Body of pancreas (tissue), 4 donors: ENCODE measurements around the gene ANKRD2. TPM values are rescaled to one million over a fixed set of nuclear protein-coding genes. Genes with fewer than 3 reads are reported as not detected.

ENCODE experiments used
- ATAC-seq: fragments of 150-250 bp; one replicate; pipeline ENCODE4 v1.9.1; 2016
- DNase-seq, 4 donors: peaks; one replicate each; pipeline ENCODE4 v3.0.0-alpha.2; 2019
- H3K27ac ChIP-seq, 4 donors: fragments of 200-600 bp; sonication (generic); 1 replicate in 3 of 4; 2 replicates in 1 of 4; pipeline versions ENCODE4 v1.5.1 to v1.6.1; 2016 to 2019; ENCODE audit warnings: mild to moderate bottlenecking in 1 of 4, mixed read lengths in 1 of 4, moderate library complexity in 1 of 4
- H3K27me3 ChIP-seq, 2 donors: fragments of 200-600 bp; sonication (generic); one replicate each; pipeline ENCODE4 v1.6.0; 2016; ENCODE audit warnings: mild to moderate bottlenecking in 1 of 2
- H3K36me3 ChIP-seq, 2 donors: fragments of 200-600 bp; sonication (generic); replicated peaks in 1 of 2; 2 replicates each; pipeline ENCODE4 v1.5.1; 2016; ENCODE audit warnings: low read depth in 2 of 2; ENCODE audit not compliant: insufficient read depth in 1 of 2
- H3K4me1 ChIP-seq: fragments of 200-600 bp; sonication (generic); one replicate; pipeline ENCODE4 v1.6.0; 2016
- H3K4me3 ChIP-seq, 2 donors: fragments of 200-600 bp; sonication (generic); 1 replicate in 1 of 2; 2 replicates in 1 of 2; pipeline ENCODE4 v1.5.1; 2016 to 2019
- H3K9me3 ChIP-seq, 3 donors: fragments of 200-600 bp; sonication (generic); 1 replicate in 2 of 3; 2 replicates in 1 of 3; pipeline ENCODE4 v1.5.1; 2016
- CTCF ChIP-seq, 7 experiments: fragments of 450-650 bp in 4 of 7; fragments of 200-600 bp in 3 of 7; sonication (generic) in 3 of 7; IDR thresholded peaks; one replicate each; pipeline ENCODE4 v1.5.1; 2016 to 2019; ENCODE audit warnings: antibody characterized with exemption in 7 of 7
- POLR2A ChIP-seq, 3 donors: fragments of 450-650 bp; IDR thresholded peaks; one replicate each; pipeline ENCODE4 v1.6.1; 2016; ENCODE audit warnings: antibody characterized with exemption in 3 of 3, mild to moderate bottlenecking in 2 of 3
- WGBS, 2 donors: methylation state at CpG; one replicate each; pipeline ENCODE4 v1.1.5; 2017; 5-methylcytosine and 5-hydroxymethylcytosine counted together
- intact Hi-C: fragments of 100-400 bp; cut with DNase I; formaldehyde crosslinking; loops from one replicate; pipeline ENCODE4 v1.15.1; 2023
- total RNA-seq, 2 donors: library from RNA; depleted of rRNA; stranded (reverse); fragments of >200 nt; gene quantifications; one replicate each; pipeline ENCODE4 v1.1.0, GENCODE V29; 2016

ANKRD2 gene
- total RNA-seq, 2 donors from 2014 or later = not detected

- 83 to 93% methylated on average over 2 of the region's 2 CpGs for WGBS, 2 donors
- DNase-seq (no peak), ATAC-seq (no peak)
- Histone ChIP-seq H3K4me1 (peaks cover 44% of the 10 kb centered on the region), H3K27me3 (no peaks in the 10 kb centered on the region), H3K9me3 (no peaks in the 10 kb centered on the region), H3K27ac (peak overlapping the region in 3 of 4 donors; percentile 24 to 82 (median 80)), H3K36me3 (no peaks in the 10 kb centered on the region), H3K4me3 (no peak overlapping the region)
- intact Hi-C loops = no loop called here
- TF ChIP-seq CTCF (IDR thresholded peaks at IDR 0.05) (no peak), POLR2A (IDR thresholded peaks at IDR 0.05) (no peak)
Measured at GRCh38 chr10:97587183-97587582, 14.6 kb downstream of the ANKRD2 start.

GRCh38 chr10:97589479-97589878 is 16.9 kb downstream of the ANKRD2 start, which contains the start of gene C10orf62:
Gene C10orf62 (plus strand): TSS chr10:97589721. CDS start chr10:97589898, 177 bp downstream.
- ATAC-seq = no peak
- DNase-seq = no peak
- H3K27me3 ChIP-seq = no peaks in the 10 kb centered on the region
- no peak within 1 kb of the TSS for H3K4me3 ChIP-seq
- no peaks in the 10 kb centered on the region for H3K36me3 ChIP-seq
- intact Hi-C loops = no loop called here
- 64% methylated on average over 3 of the region's 3 CpGs; no CpG with 5 or more reads in 1 of the 2 donors for WGBS, 2 donors
- peak within 1 kb of the TSS in 3 of 4 donors; percentile 5 to 24 (median 10) for H3K27ac ChIP-seq
- H3K4me1 ChIP-seq = peaks cover 37% of the 10 kb centered on the region
- H3K9me3 ChIP-seq = no peaks in the 10 kb centered on the region
- no peak for TF ChIP-seq CTCF (IDR thresholded peaks at IDR 0.05)
- no peak for TF ChIP-seq POLR2A (IDR thresholded peaks at IDR 0.05)

DNA sequence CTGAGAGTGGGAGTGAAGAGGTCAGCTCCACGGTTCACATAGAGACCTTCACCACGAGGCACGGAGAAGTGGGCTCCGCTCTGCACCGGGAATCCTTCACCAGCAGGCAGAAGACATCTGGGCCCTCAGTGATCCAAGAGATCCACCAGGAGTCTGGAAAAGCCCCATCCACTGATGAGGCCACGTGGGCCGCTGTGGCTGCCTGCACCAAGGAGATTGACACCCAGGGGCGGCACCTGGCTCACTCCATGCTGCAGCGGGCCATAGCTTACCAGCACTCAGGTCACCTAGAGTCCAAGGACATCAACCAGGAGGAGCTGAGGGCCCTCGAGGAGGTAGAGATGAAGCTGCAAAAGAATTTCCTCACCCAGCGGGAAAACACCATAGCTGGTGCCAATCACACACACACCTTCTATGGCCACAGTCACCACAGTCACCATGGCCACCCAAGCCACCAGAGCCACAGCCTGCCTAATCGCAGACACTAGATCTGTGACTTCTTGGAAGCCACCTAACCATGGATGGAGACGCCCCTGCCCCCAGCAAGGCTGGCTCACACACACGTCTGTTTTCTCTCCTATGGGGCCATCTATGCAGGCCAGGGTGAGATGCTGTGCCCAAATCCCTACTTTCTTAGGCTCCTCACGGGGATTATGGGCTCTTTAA is 17.6 kb downstream of the ANKRD2 start:
- DNase-seq = no peak
- peak; percentile 19 for ATAC-seq
- WGBS, 2 donors = 76 to 91% methylated on average over 6 to 15 of the region's 15 CpGs
- no peaks in the 10 kb centered on the region for H3K27me3 ChIP-seq
- H3K4me1 ChIP-seq = peaks cover 30% of the 10 kb centered on the region
- H3K4me3 ChIP-seq = no peak overlapping the region
- peak overlapping the region in 2 of 4 donors; percentile 5 to 24 for H3K27ac ChIP-seq
- TF ChIP-seq POLR2A (IDR thresholded peaks at IDR 0.05) (no peak), CTCF (IDR thresholded peaks at IDR 0.05) (no peak)
- H3K9me3 ChIP-seq = no peaks in the 10 kb centered on the region
- H3K36me3 ChIP-seq = no peaks in the 10 kb centered on the region
- intact Hi-C loops = no loop called here

DNA sequence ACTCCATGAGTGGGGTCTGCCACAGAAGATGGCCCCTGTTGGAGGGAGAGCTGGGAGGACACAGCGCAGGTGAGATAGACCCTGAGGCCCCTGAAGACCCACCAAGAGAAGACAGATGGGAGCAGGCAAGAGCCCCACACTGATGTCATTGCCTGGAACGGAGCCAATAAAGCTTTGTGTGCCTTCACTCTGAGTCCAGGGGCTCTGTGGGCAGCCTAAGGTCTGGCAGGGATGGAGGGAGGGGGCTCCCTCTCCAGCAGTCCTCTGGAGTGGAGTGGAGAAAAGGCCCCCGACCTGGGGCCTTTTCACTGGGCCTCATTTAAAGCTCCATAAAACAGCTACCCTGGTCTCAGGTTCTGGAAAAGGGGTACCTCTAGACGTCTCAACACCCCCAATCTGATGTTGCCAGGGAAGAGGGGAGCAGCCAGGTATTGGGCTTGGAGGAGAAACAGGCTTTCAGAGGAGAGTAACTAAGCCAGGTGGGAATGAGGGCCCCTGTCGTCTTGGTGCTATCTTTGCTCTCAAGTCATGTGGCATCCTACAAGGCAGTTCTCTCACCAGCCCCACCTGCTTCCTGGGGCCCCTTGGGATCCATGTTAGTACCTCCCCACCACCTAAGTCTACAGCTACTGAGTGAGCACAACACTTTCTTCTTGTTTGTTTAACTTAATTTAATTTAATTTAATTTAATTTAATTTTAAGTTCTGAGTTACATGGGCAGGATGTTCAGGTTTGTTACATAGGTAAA is 18.3 kb downstream of the ANKRD2 start:
- ATAC-seq (no peak), DNase-seq (no peak)
- H3K27ac ChIP-seq = peak overlapping the region in 2 of 4 donors; percentile 5 to 24
- H3K4me1 ChIP-seq = peaks cover 26% of the 10 kb centered on the region
- WGBS, 2 donors = 51 to 56% methylated on average over 5 of the region's 5 CpGs
- H3K36me3 ChIP-seq = no peaks in the 10 kb centered on the region
- no peaks in the 10 kb centered on the region for H3K27me3 ChIP-seq
- no peak overlapping the region for H3K4me3 ChIP-seq
- intact Hi-C loops = no loop called here
- TF ChIP-seq CTCF (IDR thresholded peaks at IDR 0.05) (no peak), POLR2A (IDR thresholded peaks at IDR 0.05) (no peak)
- H3K9me3 ChIP-seq = no peaks in the 10 kb centered on the region
